OCI-LY3 (cell line): Measurements from ENCODE around the gene PEX10.

ENCODE experiments used
- H2AFZ ChIP-seq: fragments of 200-600, 300-600 bp; shearing (Covaris generic); 2 replicates; pipeline ENCODE4 v1.6.0; 2014; ENCODE audit warnings: antibody characterized with exemption, low read depth, low read length
- H3K27ac ChIP-seq: fragments of 200-600, 300-600 bp; sonication (generic); 2 replicates; pipeline ENCODE4 v1.5.1; 2014; ENCODE audit warnings: mild to moderate bottlenecking, low read length, moderate library complexity, mixed read lengths
- H3K27me3 ChIP-seq: fragments of 200-600, 300-600 bp; sonication (generic); 2 replicates; pipeline ENCODE4 v1.6.1; 2014; ENCODE audit warnings: low read depth, low read length, mixed read lengths
- H3K36me3 ChIP-seq: fragments of 200-600, 300-600 bp; sonication (generic); replicated peaks from 2 replicates; pipeline ENCODE3; 2014; ENCODE audit warnings: low read depth, low read length, mixed read lengths
- H3K4me1 ChIP-seq: fragments of 300-600, 200-600 bp; sonication (generic); 2 replicates; pipeline ENCODE4 v1.6.1; 2014; ENCODE audit warnings: low read length, mixed read lengths
- H3K4me2 ChIP-seq: fragments of 200-600, 300-600 bp; sonication (generic); 2 replicates; pipeline ENCODE4 v1.6.1; 2014; ENCODE audit warnings: low read length, mixed read lengths
- H3K4me3 ChIP-seq: fragments of 300-600, 200-600 bp; sonication (generic); 2 replicates; pipeline ENCODE4 v1.5.1; 2014; ENCODE audit warnings: antibody characterized with exemption, mild to moderate bottlenecking, low read length, moderate library complexity
- H3K79me2 ChIP-seq: fragments of 300-600, 200-600 bp; shearing (Covaris generic); 2 replicates; pipeline ENCODE4 v1.6.1; 2014; ENCODE audit warnings: mild to moderate bottlenecking, low read length, mixed read lengths
- H3K9ac ChIP-seq: fragments of 300-600, 200-600 bp; shearing (Covaris generic); 2 replicates; pipeline ENCODE4 v1.6.0; 2014; ENCODE audit warnings: mild to moderate bottlenecking, low read length, moderate library complexity
- H3K9me3 ChIP-seq: fragments of 200-600, 300-600 bp; shearing (Covaris generic); 2 replicates; pipeline ENCODE4 v1.6.1; 2014; ENCODE audit warnings: low read length, mixed read lengths; ENCODE audit not compliant: insufficient read depth
- H4K20me1 ChIP-seq: fragments of 200-600, 300-600 bp; sonication (generic); 2 replicates; pipeline ENCODE4 v1.6.1; 2016; ENCODE audit warnings: low read length, mixed read lengths; ENCODE audit not compliant: insufficient read depth
- EZH2phosphoT487 ChIP-seq: fragments of 200-600 bp; shearing (Covaris generic); IDR thresholded peaks from 2 replicates; pipeline ENCODE4 v1.6.1; 2018; ENCODE audit warnings: antibody characterized with exemption, mixed run types, low read depth
- TF ChIP-seq, protein P1 (sequence below): fragments of 200-600, 300-600 bp; sonication (generic); IDR thresholded peaks from 2 replicates; pipeline ENCODE4 v1.5.1; 2014; ENCODE audit warnings: antibody characterized with exemption, low read length, low read depth

The PEX10 gene

DNA sequence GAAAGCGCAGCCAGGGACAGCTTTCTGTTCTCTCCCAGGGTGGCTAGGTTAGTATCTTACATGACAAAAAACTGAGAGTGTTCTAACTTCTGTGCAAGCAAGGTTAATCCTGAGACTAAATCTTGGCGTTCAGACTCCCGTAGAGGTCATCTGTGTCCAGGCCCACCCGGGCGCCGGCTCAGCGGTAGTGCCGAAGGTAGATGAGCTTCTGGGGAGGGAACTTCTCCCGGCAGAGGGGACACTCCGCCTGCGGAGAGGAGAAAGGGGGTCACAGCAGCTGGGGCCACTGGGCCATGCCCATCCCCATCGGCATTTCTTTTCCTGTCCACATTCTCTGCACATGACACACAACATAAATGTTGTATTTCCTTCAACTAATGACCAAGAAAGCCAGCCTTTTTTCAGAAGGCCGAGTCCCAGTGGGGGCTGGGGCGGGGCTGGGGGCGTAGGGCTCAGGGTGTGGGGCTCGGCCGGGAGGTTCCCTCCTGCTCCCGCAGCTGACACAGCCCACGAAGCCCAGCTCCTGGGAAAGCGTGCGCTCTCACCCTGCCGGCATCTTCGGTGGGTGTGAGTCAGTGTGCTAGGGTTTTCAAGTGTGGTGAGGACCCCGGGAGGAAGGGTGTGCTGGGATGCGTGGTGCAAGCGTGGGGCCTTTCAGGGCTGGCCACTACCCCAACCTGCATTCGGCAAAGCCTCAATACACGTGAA lies 6.6 kb downstream of the PEX10 start:
- H3K36me3 ChIP-seq, result peaks cover 29% of the 10 kb centered on the region
- H3K4me3 ChIP-seq, result no peak overlapping the region
- no peak overlapping the region for H2AFZ ChIP-seq
- H3K9ac ChIP-seq, result no peak overlapping the region
- no peak overlapping the region for H3K27ac ChIP-seq
- no peaks in the 10 kb centered on the region for H3K27me3 ChIP-seq
- H3K4me2 ChIP-seq, result no peak overlapping the region
- no peaks in the 10 kb centered on the region for H4K20me1 ChIP-seq
- H3K4me1 ChIP-seq, result no peaks in the 10 kb centered on the region
- H3K79me2 ChIP-seq, result no peaks in the 10 kb centered on the region
- no peaks in the 10 kb centered on the region for H3K9me3 ChIP-seq
- TF ChIP-seq, protein P1, sequence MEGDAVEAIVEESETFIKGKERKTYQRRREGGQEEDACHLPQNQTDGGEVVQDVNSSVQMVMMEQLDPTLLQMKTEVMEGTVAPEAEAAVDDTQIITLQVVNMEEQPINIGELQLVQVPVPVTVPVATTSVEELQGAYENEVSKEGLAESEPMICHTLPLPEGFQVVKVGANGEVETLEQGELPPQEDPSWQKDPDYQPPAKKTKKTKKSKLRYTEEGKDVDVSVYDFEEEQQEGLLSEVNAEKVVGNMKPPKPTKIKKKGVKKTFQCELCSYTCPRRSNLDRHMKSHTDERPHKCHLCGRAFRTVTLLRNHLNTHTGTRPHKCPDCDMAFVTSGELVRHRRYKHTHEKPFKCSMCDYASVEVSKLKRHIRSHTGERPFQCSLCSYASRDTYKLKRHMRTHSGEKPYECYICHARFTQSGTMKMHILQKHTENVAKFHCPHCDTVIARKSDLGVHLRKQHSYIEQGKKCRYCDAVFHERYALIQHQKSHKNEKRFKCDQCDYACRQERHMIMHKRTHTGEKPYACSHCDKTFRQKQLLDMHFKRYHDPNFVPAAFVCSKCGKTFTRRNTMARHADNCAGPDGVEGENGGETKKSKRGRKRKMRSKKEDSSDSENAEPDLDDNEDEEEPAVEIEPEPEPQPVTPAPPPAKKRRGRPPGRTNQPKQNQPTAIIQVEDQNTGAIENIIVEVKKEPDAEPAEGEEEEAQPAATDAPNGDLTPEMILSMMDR, result no peak

DNA sequence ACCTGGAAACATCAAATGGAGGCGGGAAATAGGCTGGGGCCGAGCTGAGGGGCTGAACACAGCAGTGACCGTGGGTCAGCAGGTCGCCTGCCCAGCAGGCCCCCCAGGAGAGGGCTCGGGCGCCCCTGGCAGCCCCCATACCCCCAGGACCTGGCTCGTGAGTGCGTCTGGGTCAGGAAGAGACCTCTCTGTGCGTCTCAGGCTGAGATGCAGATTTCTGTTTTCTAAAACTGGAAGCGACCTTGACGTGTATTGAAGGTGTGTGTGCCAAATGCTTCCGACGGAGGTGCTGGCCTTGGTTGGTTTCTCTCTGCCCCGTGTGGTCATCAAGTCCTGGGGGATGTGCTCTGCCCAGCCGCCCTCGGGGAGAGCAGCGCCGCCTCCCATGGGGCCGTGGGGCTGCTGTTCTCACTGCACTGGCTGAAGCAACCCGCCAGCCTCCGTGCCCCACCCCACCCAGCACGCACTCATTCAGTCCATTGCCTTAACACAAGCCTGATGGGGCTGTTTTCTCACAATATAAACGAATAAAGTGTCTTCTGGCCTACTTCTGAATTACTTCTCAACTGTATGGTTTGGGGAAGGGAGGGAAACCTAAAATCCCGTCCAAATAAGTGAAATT lies 7.4 kb downstream of the PEX10 start:
- H2AFZ ChIP-seq, result no peak overlapping the region
- no peak overlapping the region for H3K27ac ChIP-seq
- H3K4me1 ChIP-seq, result no peaks in the 10 kb centered on the region
- no peaks in the 10 kb centered on the region for H4K20me1 ChIP-seq
- H3K36me3 ChIP-seq, result peaks cover 35% of the 10 kb centered on the region
- H3K79me2 ChIP-seq, result no peaks in the 10 kb centered on the region
- no peak overlapping the region for H3K9ac ChIP-seq
- H3K4me2 ChIP-seq, result no peak overlapping the region
- H3K9me3 ChIP-seq, result no peaks in the 10 kb centered on the region
- no peaks in the 10 kb centered on the region for H3K27me3 ChIP-seq
- H3K4me3 ChIP-seq, result no peak overlapping the region
- TF ChIP-seq, protein P1, result no peak
- TF ChIP-seq EZH2phosphoT487, result no peak

DNA sequence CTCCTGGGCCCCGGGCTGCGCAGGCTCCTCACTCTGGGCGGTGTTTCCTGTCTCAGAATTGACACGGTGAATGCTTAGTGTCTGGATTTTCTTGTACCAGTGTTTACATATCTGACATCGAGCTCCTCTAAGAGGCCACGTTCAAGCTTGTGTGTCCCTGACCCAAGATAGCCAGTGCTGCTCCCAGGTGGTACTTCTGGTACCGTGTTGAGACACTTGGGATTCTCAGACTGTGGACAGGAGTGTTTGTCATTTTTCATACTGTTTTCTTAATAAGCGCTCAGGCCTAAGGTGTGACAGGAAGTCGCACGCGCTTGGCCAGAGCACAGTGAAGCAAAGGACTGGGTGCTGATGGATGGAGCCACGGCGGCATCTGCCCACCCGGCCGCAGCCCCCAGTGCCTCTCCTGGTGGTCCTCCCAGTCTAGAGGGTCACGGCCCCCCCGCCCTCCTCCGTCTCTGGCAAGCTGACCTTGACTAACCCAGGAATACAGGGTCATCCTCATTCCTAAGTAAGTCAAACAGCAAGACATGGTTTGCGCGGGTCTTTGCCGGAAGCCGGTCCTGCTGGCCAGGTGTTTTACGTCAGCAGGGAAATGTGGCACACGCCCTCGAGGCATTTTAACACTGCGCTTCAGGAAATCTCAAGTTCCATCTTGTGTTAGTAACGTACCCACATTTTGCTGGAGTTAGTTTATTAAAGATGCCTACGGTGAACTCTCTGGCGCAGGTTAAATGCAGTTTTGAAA lies 8.0 kb downstream of the PEX10 start:
- H3K36me3 ChIP-seq, result peaks cover 39% of the 10 kb centered on the region
- no peaks in the 10 kb centered on the region for H3K9me3 ChIP-seq
- TF ChIP-seq EZH2phosphoT487, result no peak
- TF ChIP-seq, protein P1, result no peak
- no peak overlapping the region for H3K9ac ChIP-seq
- no peaks in the 10 kb centered on the region for H3K27me3 ChIP-seq
- H3K4me2 ChIP-seq, result no peak overlapping the region
- no peak overlapping the region for H2AFZ ChIP-seq
- H3K79me2 ChIP-seq, result no peaks in the 10 kb centered on the region
- no peaks in the 10 kb centered on the region for H3K4me1 ChIP-seq
- H3K27ac ChIP-seq, result no peak overlapping the region
- H4K20me1 ChIP-seq, result no peaks in the 10 kb centered on the region
- H3K4me3 ChIP-seq, result no peak overlapping the region

DNA sequence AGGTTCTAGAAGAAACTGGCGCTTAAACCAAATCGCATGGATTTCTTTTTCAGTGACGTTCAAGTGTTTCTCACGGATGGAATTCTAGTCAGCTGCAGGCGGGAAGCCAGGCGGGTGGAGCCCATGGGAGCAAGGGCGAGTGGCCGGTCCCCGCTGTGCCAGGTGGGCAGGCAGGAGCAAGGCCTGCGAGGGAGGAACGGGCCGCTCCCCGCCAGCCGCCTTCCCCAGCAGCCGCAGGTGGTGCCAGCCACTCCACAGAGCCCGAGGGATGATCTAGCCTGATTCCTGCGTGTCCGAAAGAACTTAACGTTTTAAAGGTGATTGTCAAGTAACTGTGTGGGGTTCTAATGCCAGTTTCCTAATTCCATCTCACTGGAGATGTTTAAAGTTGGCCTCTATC lies 9.1 kb downstream of the PEX10 start:
- Histone ChIP-seq H3K9ac (no peak overlapping the region), H4K20me1 (no peaks in the 10 kb centered on the region), H2AFZ (no peak overlapping the region), H3K27ac (no peak overlapping the region), H3K4me2 (no peak overlapping the region), H3K27me3 (no peaks in the 10 kb centered on the region), H3K4me1 (no peaks in the 10 kb centered on the region), H3K9me3 (no peaks in the 10 kb centered on the region), H3K79me2 (no peaks in the 10 kb centered on the region), H3K36me3 (peaks cover 45% of the 10 kb centered on the region), H3K4me3 (no peak overlapping the region)
- TF ChIP-seq, protein P1, result no peak
- no peak for TF ChIP-seq EZH2phosphoT487
